Measurements from ENCODE around the gene DOCK2. TPM values are rescaled to one million over a fixed set of nuclear protein-coding genes. Genes with fewer than 3 reads are reported as not detected.

Gene DOCK2
- total and polyA plus RNA-seq, 4 donors, result 1.6 to 53.7 (median 21.6) TPM

- no peak overlapping the region for H3K27ac ChIP-seq (ENCODE audit: low read depth in 1 of 2, low read length in 2 of 2)
- H3K4me1 ChIP-seq (ENCODE audit: control insufficient read depth in 1 of 2, insufficient read depth in 2 of 2, low read length in 2 of 2), result no peaks in the 10 kb centered on the region
- 80 to 90% methylated on average over 5 to 6 of the region's 6 CpGs for WGBS, 2 donors
- no peak overlapping the region for H3K4me3 ChIP-seq (ENCODE audit: low read length in 2 of 2)
- no peaks in the 10 kb centered on the region for H3K9me3 ChIP-seq (ENCODE audit: control insufficient read depth, low read length)
- DNase-seq (no peak), ATAC-seq (ENCODE audit: low FRiP score) (no peak)
- intact Hi-C loops (cut with DNase I), result loop anchor here in 1 of 2 donors (10.0 kb wide), 1 partner anchor 321 kb away; no protein-coding TSS in a partner anchor
- H3K36me3 ChIP-seq (ENCODE audit: control insufficient read depth in 1 of 2, insufficient read depth in 2 of 2, low read length in 1 of 2), result no peaks in the 10 kb centered on the region
- no peaks in the 10 kb centered on the region for H3K27me3 ChIP-seq (ENCODE audit: control insufficient read depth in 1 of 2, insufficient read depth in 2 of 2, low read length in 1 of 2)
These were observed 467.2 kb downstream of the DOCK2 start for GRCh38 chr5:170104299-170104698.

- no peaks in the 10 kb centered on the region for H3K9me3 ChIP-seq (ENCODE audit: control insufficient read depth, low read length)
- intact Hi-C loops (cut with DNase I), result loop anchor here in 1 of 2 donors (10.0 kb wide), 1 partner anchor 320 kb away; no protein-coding TSS in a partner anchor
- 94% methylated on average over 26 of the region's 26 CpGs for WGBS, 2 donors
- no peak overlapping the region for H3K4me3 ChIP-seq (ENCODE audit: low read length in 2 of 2)
- no peak for DNase-seq
- no peaks in the 10 kb centered on the region for H3K36me3 ChIP-seq (ENCODE audit: control insufficient read depth in 1 of 2, insufficient read depth in 2 of 2, low read length in 1 of 2)
- ATAC-seq (ENCODE audit: low FRiP score), result no peak
- H3K27me3 ChIP-seq (ENCODE audit: control insufficient read depth in 1 of 2, insufficient read depth in 2 of 2, low read length in 1 of 2), result no peaks in the 10 kb centered on the region
- no peak overlapping the region for H3K27ac ChIP-seq (ENCODE audit: low read depth in 1 of 2, low read length in 2 of 2)
- H3K4me1 ChIP-seq (ENCODE audit: control insufficient read depth in 1 of 2, insufficient read depth in 2 of 2, low read length in 2 of 2), result no peaks in the 10 kb centered on the region
These were observed 467.6 kb downstream of the DOCK2 start for GRCh38 chr5:170104710-170105109.

- intact Hi-C loops (cut with DNase I), result loop anchor here in 1 of 2 donors (10.0 kb wide), 1 partner anchor 319 kb away; no protein-coding TSS in a partner anchor
- no peak within 1 kb of the TSS for H3K27ac ChIP-seq (ENCODE audit: low read depth in 1 of 2, low read length in 2 of 2)
- H3K4me1 ChIP-seq (ENCODE audit: control insufficient read depth in 1 of 2, insufficient read depth in 2 of 2, low read length in 2 of 2), result no peaks in the 10 kb centered on the region
- no peak for ATAC-seq (ENCODE audit: low FRiP score)
- H3K4me3 ChIP-seq (ENCODE audit: low read length in 2 of 2), result no peak within 1 kb of the TSS
- DNase-seq, result peak in 1 of 2 donors; percentile 49
- H3K9me3 ChIP-seq (ENCODE audit: control insufficient read depth, low read length), result no peaks in the 10 kb centered on the region
- no peaks in the 10 kb centered on the region for H3K36me3 ChIP-seq (ENCODE audit: control insufficient read depth in 1 of 2, insufficient read depth in 2 of 2, low read length in 1 of 2)
- H3K27me3 ChIP-seq (ENCODE audit: control insufficient read depth in 1 of 2, insufficient read depth in 2 of 2, low read length in 1 of 2), result no peaks in the 10 kb centered on the region
- 86 to 88% methylated on average over 45 to 53 of the region's 53 CpGs for WGBS, 2 donors
These were observed 468.9 kb downstream of the DOCK2 start, which contains the start of gene FOXI1 for GRCh38 chr5:170105642-170106611. TSS of gene FOXI1 (plus strand) at chr5:170105897. CDS start at chr5:170105958, 61 bp downstream.

GRCh38 chr5:170107674-170108073 is 470.6 kb downstream of the DOCK2 start:
- H3K4me1 ChIP-seq (ENCODE audit: control insufficient read depth in 1 of 2, insufficient read depth in 2 of 2, low read length in 2 of 2), result no peaks in the 10 kb centered on the region
- H3K27ac ChIP-seq (ENCODE audit: low read depth in 1 of 2, low read length in 2 of 2), result no peak overlapping the region
- H3K27me3 ChIP-seq (ENCODE audit: control insufficient read depth in 1 of 2, insufficient read depth in 2 of 2, low read length in 1 of 2), result no peaks in the 10 kb centered on the region
- intact Hi-C loops (cut with DNase I), result loop anchor here in 1 of 2 donors (10.0 kb wide), 1 partner anchor 317 kb away; no protein-coding TSS in a partner anchor
- H3K36me3 ChIP-seq (ENCODE audit: control insufficient read depth in 1 of 2, insufficient read depth in 2 of 2, low read length in 1 of 2), result no peaks in the 10 kb centered on the region
- ATAC-seq (ENCODE audit: low FRiP score) (no peak), DNase-seq (no peak)
- no peaks in the 10 kb centered on the region for H3K9me3 ChIP-seq (ENCODE audit: control insufficient read depth, low read length)
- no peak overlapping the region for H3K4me3 ChIP-seq (ENCODE audit: low read length in 2 of 2)
- 85 to 87% methylated on average over 2 of the region's 2 CpGs for WGBS, 2 donors

- Histone ChIP-seq H3K4me3 (ENCODE audit: low read length in 2 of 2) (no peak overlapping the region), H3K4me1 (ENCODE audit: control insufficient read depth in 1 of 2, insufficient read depth in 2 of 2, low read length in 2 of 2) (no peaks in the 10 kb centered on the region), H3K36me3 (ENCODE audit: control insufficient read depth in 1 of 2, insufficient read depth in 2 of 2, low read length in 1 of 2) (no peaks in the 10 kb centered on the region), H3K9me3 (ENCODE audit: control insufficient read depth, low read length) (no peaks in the 10 kb centered on the region), H3K27me3 (ENCODE audit: control insufficient read depth in 1 of 2, insufficient read depth in 2 of 2, low read length in 1 of 2) (no peaks in the 10 kb centered on the region), H3K27ac (ENCODE audit: low read depth in 1 of 2, low read length in 2 of 2) (no peak overlapping the region)
- 94% methylated on average over 12 of the region's 12 CpGs for WGBS, 2 donors
- ATAC-seq (ENCODE audit: low FRiP score), result no peak
- no peak for DNase-seq
- intact Hi-C loops (cut with DNase I), result loop anchor here in 1 of 2 donors (10.0 kb wide), 1 partner anchor 316 kb away; no protein-coding TSS in a partner anchor
These were observed 471.3 kb downstream of the DOCK2 start for GRCh38 chr5:170108266-170108785.

- ATAC-seq (ENCODE audit: low FRiP score) (no peak), DNase-seq (no peak)
- no peaks in the 10 kb centered on the region for H3K9me3 ChIP-seq (ENCODE audit: control insufficient read depth, low read length)
- intact Hi-C loops (cut with DNase I), result loop anchor here in 1 of 2 donors (10.0 kb wide), 1 partner anchor 315 kb away; no protein-coding TSS in a partner anchor
- H3K4me3 ChIP-seq (ENCODE audit: low read length in 2 of 2), result no peak overlapping the region
- no peaks in the 10 kb centered on the region for H3K4me1 ChIP-seq (ENCODE audit: control insufficient read depth in 1 of 2, insufficient read depth in 2 of 2, low read length in 2 of 2)
- no peak overlapping the region for H3K27ac ChIP-seq (ENCODE audit: low read depth in 1 of 2, low read length in 2 of 2)
- H3K36me3 ChIP-seq (ENCODE audit: control insufficient read depth in 1 of 2, insufficient read depth in 2 of 2, low read length in 1 of 2), result no peaks in the 10 kb centered on the region
- no peaks in the 10 kb centered on the region for H3K27me3 ChIP-seq (ENCODE audit: control insufficient read depth in 1 of 2, insufficient read depth in 2 of 2, low read length in 1 of 2)
- 74 to 76% methylated on average over 7 of the region's 7 CpGs for WGBS, 2 donors
These were observed 472.3 kb downstream of the DOCK2 start for GRCh38 chr5:170109059-170110031.

GRCh38 chr5:170110403-170111087 is 473.5 kb downstream of the DOCK2 start:
- no peak for DNase-seq

More at GRCh38 chr5:170110403-170111087, 473.5 kb downstream of the DOCK2 start:
- H3K4me1 ChIP-seq (ENCODE audit: control insufficient read depth in 1 of 2, insufficient read depth in 2 of 2, low read length in 2 of 2), result no peaks in the 10 kb centered on the region
- no peak overlapping the region for H3K27ac ChIP-seq (ENCODE audit: low read depth in 1 of 2, low read length in 2 of 2)
- intact Hi-C loops (cut with DNase I), result no loop called here
- H3K4me3 ChIP-seq (ENCODE audit: low read length in 2 of 2), result no peak overlapping the region
- H3K9me3 ChIP-seq (ENCODE audit: control insufficient read depth, low read length), result no peaks in the 10 kb centered on the region
- H3K27me3 ChIP-seq (ENCODE audit: control insufficient read depth in 1 of 2, insufficient read depth in 2 of 2, low read length in 1 of 2), result no peaks in the 10 kb centered on the region
- ATAC-seq (ENCODE audit: low FRiP score), result no peak
- H3K36me3 ChIP-seq (ENCODE audit: control insufficient read depth in 1 of 2, insufficient read depth in 2 of 2, low read length in 1 of 2), result no peaks in the 10 kb centered on the region
- 77 to 85% methylated on average over 3 of the region's 3 CpGs for WGBS, 2 donors
